ENCODE measurements around the gene MIPOL1. TPM values are rescaled to one million over a fixed set of nuclear protein-coding genes. Genes with fewer than 3 reads are reported as not detected.
"Not testable (repeated sequence)": the region's sequence is repeated elsewhere in the genome, so short reads cannot be mapped to it uniquely, and the experiment has no call there.

Gene MIPOL1
- total RNA-seq, 2 donors from 2014 or later, result 0.67 to 1.5 TPM

DNA sequence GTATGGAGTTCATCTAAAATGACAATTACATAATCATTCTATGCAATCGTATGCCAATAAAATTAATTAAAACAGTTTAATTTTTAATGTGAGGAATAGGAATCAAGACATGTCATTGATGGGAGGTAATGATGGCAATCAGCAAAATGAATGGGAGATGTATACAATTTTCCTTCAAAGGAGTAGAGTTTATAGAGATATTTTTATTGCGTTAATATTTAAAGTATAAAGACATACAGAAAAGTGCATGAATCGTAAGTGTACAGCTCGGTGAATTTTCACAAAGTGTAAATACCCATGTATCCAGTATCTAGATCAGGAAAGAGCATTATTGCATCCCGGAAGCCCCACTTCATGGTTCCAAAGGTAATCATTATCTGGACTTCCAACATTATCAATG lies 1.2 kb downstream of the MIPOL1 start:
- Mint-ChIP-seq H3K4me3 (peak overlapping the region; percentile 75), H3K9me3 (no peaks in the 10 kb centered on the region), H3K36me3 (ENCODE audit: low read depth) (no peaks in the 10 kb centered on the region), H3K4me1 (no peaks in the 10 kb centered on the region), H3K27ac (no peak overlapping the region), H3K27me3 (peaks cover 17% of the 10 kb centered on the region)
- no peak for ATAC-seq (replicated peaks)

DNA sequence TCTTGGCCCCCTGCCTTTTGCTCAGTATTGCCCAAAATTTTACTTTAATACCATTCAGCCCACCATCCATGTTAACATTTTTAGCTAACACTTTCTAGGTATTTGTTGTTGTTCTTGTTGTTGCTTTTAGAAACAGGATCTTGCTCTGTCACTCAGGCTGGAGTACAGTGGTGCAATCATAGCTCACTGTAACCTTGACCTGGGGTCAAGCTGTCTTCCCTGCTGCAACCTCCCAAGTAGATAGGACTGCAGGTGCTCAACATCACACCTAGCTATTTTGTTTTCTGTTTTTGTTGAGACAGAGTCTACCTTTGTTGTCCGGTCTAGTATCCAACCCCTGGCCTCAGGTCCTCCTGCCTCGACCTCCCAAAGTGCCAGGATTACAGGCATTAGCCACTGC lies 4.0 kb downstream of the MIPOL1 start:
- Mint-ChIP-seq H3K27me3 (peaks cover 10% of the 10 kb centered on the region), H3K4me1 (no peaks in the 10 kb centered on the region), H3K27ac (no peak overlapping the region), H3K4me3 (no peak overlapping the region), H3K36me3 (ENCODE audit: low read depth) (no peaks in the 10 kb centered on the region), H3K9me3 (no peaks in the 10 kb centered on the region)
- no peak for ATAC-seq (replicated peaks)

DNA sequence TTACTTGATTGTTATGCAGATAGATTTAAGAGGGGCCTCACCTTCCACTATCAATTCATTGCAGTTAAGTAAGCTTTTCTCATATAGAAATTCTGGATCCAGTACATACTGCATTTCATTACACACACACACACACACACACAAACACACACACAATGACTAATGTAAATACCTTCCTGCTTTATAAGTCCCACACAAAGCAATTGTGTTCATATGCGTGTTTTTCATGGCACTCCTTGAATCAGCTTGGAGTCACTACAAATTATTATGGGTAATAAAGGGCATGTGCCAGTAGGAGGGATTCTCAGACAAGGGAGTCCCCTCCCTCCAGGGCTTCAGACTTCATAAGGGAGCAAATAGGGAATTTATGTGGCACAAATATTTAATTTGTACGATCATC lies 4.5 kb downstream of the MIPOL1 start:
- Mint-ChIP-seq H3K27ac (no peak overlapping the region), H3K4me3 (no peak overlapping the region), H3K9me3 (no peaks in the 10 kb centered on the region), H3K4me1 (no peaks in the 10 kb centered on the region), H3K27me3 (peaks cover 9% of the 10 kb centered on the region), H3K36me3 (ENCODE audit: low read depth) (no peaks in the 10 kb centered on the region)
- ATAC-seq (replicated peaks), result no peak

DNA sequence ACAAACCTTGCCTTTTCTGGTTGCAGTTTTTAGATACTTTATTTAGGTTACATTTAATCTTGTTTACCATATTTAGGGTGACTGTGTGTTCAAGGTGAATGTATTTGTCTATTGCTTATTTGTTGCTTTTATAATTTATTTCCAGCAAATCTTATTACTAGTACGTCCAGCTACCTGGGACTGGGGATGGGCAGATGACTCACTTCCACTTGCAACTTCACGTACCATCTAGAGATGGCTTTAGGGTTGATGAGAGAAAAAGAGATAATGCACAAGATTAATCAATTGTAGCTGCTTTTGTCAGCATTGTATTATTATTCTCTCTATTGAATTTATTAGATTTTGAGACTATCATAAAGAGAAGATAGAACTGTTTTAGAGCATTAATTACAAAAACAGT lies 5.1 kb downstream of the MIPOL1 start:
- no peak overlapping the region for H3K27ac Mint-ChIP-seq

DNA sequence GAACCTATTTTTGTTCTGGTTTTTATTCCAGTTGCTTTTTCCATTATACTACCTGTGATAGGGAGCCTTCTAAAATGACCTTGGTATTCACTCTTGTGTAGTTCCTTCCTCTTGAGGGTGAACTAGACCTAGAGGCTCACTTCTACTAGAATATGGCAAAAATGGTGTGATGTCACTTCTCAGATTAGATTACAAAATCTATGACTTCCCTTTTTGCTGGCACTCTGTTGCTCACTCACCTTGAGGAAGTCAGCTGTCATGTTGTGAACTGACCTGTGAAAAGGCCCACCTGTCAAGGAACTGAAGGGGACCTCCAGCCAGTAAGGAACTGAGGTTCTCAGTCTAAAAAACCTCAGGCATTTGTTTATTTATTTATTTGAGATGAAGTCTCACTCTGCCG lies 5.7 kb downstream of the MIPOL1 start:
- no peak overlapping the region for H3K4me3 Mint-ChIP-seq
- H3K27ac Mint-ChIP-seq, result no peak overlapping the region
- ATAC-seq (replicated peaks), result no peak
- no peaks in the 10 kb centered on the region for H3K36me3 Mint-ChIP-seq (ENCODE audit: low read depth)
- H3K27me3 Mint-ChIP-seq, result peaks cover 1% of the 10 kb centered on the region
- H3K4me1 Mint-ChIP-seq, result no peaks in the 10 kb centered on the region
- no peaks in the 10 kb centered on the region for H3K9me3 Mint-ChIP-seq

More for the DNA sequence above, 5.1 kb downstream of the MIPOL1 start:
- peaks cover 6% of the 10 kb centered on the region for H3K27me3 Mint-ChIP-seq
- H3K9me3 Mint-ChIP-seq, result no peaks in the 10 kb centered on the region
- no peaks in the 10 kb centered on the region for H3K4me1 Mint-ChIP-seq
- no peaks in the 10 kb centered on the region for H3K36me3 Mint-ChIP-seq (ENCODE audit: low read depth)
- ATAC-seq (replicated peaks), result no peak
- H3K4me3 Mint-ChIP-seq, result no peak overlapping the region

DNA sequence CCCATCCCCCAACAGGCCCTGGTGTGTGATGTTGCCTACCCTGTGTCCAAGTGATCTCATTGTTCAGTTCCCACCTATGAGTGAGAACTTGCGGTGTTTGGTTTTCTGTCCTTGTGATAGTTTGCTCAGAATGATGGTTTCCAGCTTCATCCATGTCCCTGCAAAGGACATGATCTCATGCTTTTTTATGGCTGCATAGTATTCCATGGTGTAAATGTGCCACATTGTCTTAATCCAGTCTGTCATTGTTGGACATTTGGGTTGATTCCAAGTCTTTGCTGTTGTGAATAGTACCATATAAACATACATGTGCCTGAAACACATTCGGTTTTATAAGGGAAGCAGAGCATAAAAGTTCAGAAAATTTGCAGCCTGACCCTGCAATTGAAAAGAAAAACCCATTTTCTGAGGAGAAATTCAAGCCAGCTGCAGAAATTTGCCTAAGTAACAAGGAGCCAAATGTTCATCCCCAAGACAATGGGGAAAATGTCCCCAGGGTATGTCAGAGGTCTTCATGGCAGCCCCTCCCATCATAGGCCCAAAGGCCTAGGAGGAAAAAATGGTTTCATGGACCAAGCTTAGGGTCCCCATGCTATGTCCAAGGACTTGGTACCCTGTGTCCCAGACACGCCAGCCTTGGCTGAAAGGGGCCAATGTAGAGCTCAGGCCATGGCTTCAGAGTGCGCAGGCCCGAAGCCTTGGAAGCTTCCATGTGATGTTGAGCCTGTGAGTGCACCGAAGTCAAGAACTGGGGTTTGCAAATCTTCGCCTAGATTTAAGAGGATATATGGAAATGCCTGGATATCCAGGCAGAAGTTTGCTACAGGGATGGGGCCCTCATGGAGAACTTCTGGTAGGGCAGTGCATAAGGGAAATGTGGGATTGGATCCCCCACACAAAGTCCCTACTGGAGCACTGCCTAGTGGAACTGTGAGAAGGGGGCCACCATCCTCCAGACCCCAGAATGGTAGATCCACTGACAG lies 8.2 kb downstream of the MIPOL1 start:
- H3K9me3 Mint-ChIP-seq; H3K27me3 Mint-ChIP-seq; H3K4me3 Mint-ChIP-seq; H3K27ac Mint-ChIP-seq; ATAC-seq (replicated peaks); H3K4me1 Mint-ChIP-seq; H3K36me3 Mint-ChIP-seq (ENCODE audit: low read depth): not testable (repeated sequence)

DNA sequence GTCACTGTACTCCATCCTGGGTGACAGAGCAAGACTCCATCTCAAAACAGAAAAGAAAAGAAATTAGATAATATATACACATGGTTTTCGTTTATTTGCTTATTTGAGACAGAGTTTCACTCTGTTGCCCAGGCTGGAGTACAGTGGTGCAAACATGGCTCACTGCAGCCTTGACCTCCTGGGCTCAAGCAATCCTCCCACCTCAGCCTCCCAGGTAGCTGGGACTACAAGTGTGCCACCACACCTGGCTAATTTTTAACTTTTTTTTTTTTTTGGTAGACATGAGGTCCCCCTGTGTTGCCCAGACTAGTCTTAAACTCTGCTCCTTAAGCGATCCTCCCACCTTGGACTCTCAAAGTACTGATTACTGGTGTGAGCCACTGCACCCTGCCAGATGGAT lies 11.9 kb downstream of the MIPOL1 start:
- not testable (repeated sequence) for H3K27me3 Mint-ChIP-seq; H3K4me1 Mint-ChIP-seq; ATAC-seq (replicated peaks); H3K4me3 Mint-ChIP-seq; H3K9me3 Mint-ChIP-seq; H3K36me3 Mint-ChIP-seq (ENCODE audit: low read depth); H3K27ac Mint-ChIP-seq

DNA sequence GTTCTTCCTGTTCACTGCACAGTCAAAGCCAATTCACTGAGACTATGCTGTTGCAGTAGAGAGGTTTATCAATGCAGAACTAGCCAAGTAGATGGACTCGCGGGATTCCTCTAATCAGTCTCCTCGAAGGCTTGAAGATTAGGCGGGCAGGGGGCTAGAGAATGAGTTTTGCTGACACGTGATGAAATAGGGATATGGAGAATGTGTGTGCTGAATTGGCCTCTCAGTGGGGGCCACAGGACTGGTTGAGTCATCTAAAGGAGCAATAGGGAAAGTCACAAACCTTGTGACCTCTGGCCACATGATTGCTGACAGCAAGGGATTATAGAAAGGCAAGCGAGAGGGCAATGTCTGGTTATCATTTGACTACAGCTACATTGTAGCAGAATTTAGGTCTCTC lies 12.7 kb downstream of the MIPOL1 start:
- H3K4me3 Mint-ChIP-seq, result no peak overlapping the region
- peaks cover 9% of the 10 kb centered on the region for H3K9me3 Mint-ChIP-seq
- H3K4me1 Mint-ChIP-seq, result no peaks in the 10 kb centered on the region
- no peaks in the 10 kb centered on the region for H3K36me3 Mint-ChIP-seq (ENCODE audit: low read depth)
- H3K27me3 Mint-ChIP-seq, result peaks cover 7% of the 10 kb centered on the region
- no peak for ATAC-seq (replicated peaks)
- H3K27ac Mint-ChIP-seq, result no peak overlapping the region

DNA sequence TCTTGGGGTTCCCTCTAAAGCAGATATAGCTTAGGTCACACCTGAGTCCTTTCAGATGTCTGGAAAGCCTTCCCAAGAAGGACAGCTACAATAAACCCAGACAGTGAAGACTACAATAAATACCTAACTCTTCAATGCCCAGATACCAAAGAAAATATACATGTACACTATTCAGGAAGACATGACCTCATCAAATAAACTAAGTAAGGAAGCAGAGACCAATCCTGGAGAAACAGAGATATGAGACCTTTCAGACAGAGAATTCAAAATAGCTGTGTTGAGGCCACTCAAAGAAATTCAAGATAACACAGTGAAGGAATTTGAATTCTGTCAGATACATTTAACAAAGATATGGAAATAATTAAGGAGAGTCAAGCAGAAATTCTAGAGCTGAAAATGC lies 15.3 kb downstream of the MIPOL1 start:
- Mint-ChIP-seq H3K4me3 (no peak overlapping the region), H3K27me3 (peaks cover 7% of the 10 kb centered on the region), H3K36me3 (ENCODE audit: low read depth) (no peaks in the 10 kb centered on the region), H3K27ac (no peak overlapping the region), H3K9me3 (peaks cover 9% of the 10 kb centered on the region), H3K4me1 (no peaks in the 10 kb centered on the region)
- ATAC-seq (replicated peaks), result no peak

DNA sequence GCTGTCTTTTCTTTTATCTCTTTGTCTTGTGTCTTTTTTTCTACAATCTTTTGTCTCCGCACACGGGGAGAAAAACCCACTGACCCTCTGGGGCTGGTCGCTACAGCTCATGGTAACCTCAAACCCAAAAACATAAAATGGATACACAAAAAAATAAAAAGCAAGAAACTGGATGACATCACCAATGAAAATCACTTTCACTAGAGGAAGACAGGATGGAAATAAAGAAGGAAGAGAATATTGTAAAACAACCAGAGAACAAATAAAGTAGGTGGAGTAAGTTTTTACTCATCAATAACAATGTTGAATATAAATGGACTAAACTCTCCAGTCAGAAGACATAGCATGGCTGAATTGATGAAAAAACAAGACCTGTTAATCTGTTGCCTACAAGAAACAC lies 17.6 kb downstream of the MIPOL1 start:
- peaks cover 2% of the 10 kb centered on the region for H3K27me3 Mint-ChIP-seq
- H3K27ac Mint-ChIP-seq, result no peak overlapping the region
- no peaks in the 10 kb centered on the region for H3K4me1 Mint-ChIP-seq
- no peak overlapping the region for H3K4me3 Mint-ChIP-seq
- ATAC-seq (replicated peaks), result no peak
- H3K36me3 Mint-ChIP-seq (ENCODE audit: low read depth), result no peaks in the 10 kb centered on the region
- peaks cover 7% of the 10 kb centered on the region for H3K9me3 Mint-ChIP-seq

DNA sequence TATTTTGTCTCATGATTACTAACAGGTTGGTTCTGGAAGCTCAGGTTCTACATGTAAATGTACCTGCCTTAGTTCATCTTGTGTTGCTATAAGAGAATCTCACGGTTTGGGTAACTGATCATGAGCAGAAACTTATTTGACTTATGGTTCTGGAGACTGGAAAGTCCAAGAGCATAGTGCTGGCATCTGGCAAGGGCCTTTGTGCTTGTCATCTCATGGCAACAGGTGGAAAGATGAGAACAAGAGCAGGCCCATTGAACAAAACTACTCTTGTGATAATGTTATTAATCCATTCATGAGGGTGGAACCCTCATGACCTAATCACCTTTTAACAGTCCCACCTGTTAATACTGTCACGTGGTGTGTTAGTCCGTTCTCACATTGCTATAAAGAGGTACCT lies 23.3 kb downstream of the MIPOL1 start:
- no peak overlapping the region for H3K4me3 Mint-ChIP-seq
- no peak for ATAC-seq (replicated peaks)
- H3K9me3 Mint-ChIP-seq, result peaks cover 6% of the 10 kb centered on the region
- no peaks in the 10 kb centered on the region for H3K27me3 Mint-ChIP-seq
- H3K27ac Mint-ChIP-seq, result no peak overlapping the region
- H3K4me1 Mint-ChIP-seq, result no peaks in the 10 kb centered on the region
- H3K36me3 Mint-ChIP-seq (ENCODE audit: low read depth), result no peaks in the 10 kb centered on the region

DNA sequence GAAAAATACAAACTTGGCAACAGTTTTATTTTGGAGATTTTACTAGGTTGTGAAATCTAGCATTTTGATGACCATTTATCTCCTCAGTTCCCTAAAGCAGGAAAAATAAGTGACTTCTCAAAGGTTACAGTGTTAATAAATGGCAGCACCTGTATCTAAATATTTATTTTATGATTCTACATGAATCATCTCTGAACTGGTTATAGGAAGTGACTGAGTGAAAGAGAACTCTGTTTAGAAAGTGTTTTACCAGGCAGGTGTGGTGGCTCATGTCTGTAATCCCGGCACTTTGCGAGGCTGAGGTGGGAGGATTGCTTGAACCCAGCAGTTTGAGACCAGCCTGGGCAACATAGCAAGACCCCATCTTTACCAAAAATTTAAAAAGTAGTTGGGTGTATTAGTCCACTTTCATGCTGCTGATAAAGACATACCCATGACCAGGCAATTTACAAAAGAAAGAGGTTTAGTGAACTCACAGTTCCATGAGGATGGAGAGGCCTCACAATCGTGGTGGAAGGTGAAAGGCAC lies 26.3 kb downstream of the MIPOL1 start:
- H3K4me3 Mint-ChIP-seq, result no peak overlapping the region
- H3K27me3 Mint-ChIP-seq, result no peaks in the 10 kb centered on the region
- H3K27ac Mint-ChIP-seq, result no peak overlapping the region
- peaks cover 9% of the 10 kb centered on the region for H3K9me3 Mint-ChIP-seq
- no peaks in the 10 kb centered on the region for H3K4me1 Mint-ChIP-seq
- no peaks in the 10 kb centered on the region for H3K36me3 Mint-ChIP-seq (ENCODE audit: low read depth)
- ATAC-seq (replicated peaks), result no peak

DNA sequence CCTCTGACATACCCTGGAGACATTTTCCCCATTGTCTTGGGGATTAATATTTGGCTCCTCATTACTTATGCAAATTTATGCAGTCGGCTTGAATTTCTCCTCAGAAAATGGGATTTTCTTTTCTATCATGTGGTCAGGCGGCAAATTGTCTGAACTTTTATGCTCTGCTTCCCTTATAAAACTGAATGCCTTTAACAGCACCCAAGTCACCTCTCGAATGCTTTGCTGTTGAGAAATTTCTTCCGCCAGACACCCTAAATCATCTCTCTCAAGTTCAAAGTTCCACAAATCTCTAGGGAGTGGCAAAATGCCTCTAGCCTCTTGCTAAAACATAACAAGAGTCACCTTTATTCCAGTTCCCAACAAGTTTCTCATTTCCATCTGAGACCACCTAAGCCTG lies 27.9 kb downstream of the MIPOL1 start:
- not testable (repeated sequence) for H3K36me3 Mint-ChIP-seq (ENCODE audit: low read depth); H3K27me3 Mint-ChIP-seq; H3K27ac Mint-ChIP-seq; H3K4me1 Mint-ChIP-seq; H3K4me3 Mint-ChIP-seq; ATAC-seq (replicated peaks); H3K9me3 Mint-ChIP-seq

DNA sequence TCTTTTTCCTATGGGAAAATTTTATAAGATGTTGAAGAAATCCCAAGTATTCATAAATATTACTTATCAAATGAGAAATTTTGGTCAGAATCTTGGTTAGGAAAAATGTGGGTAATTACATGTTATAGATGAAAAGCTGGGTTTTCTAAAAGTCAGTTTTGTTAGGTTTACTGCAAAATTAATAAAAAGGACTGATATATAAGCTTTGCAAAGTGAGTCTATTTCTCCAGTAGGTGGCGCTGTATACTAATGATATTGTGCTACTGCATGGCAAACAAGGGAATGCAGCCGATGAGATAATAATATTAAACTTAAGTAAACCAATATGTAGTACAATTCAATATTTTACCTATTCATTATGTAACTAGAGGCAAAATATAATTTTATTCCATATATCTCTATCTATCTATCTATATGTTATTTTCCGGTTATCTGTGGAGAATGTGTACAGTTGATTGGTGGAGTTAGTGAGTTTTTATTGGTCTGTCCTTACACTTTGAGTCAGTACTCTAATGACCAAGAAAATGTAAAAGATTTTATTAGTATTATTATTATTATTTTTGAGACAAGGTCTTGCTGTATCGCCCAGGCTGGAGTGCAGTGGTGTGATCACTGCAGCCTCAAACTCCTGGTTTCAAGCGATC lies 32.9 kb downstream of the MIPOL1 start:
- ATAC-seq (replicated peaks), result peak; percentile 43

DNA sequence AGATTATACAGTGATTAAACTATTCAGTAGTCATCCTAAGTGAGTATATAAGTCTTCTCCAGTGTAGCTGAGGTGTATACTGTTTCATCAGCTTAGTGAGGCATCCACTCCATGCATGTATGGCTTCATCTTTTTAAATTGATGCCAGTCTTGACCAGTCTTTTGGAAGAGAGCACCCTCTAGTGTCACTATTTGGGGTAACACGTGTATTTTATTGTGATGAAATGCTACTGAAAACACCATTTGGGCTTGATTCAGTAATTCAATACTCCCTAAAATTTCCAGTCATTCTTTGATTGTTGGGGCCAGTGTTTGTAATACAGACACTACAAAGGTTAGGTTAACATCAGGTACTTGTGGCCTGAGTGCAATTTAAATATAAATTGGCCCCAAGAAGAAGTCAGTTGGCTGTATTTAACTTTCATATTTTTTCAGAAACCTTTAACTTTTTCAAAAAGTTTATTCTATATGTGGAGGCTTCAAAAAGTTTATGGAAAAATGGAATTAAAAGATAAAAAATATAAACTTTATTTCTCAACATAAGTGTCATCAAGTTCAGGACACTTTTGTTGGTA lies 35.3 kb downstream of the MIPOL1 start:
- H3K4me3 Mint-ChIP-seq, result no peak overlapping the region
- ATAC-seq (replicated peaks), result no peak
- H3K36me3 Mint-ChIP-seq (ENCODE audit: low read depth), result no peaks in the 10 kb centered on the region
- H3K27ac Mint-ChIP-seq, result no peak overlapping the region
- H3K27me3 Mint-ChIP-seq, result no peaks in the 10 kb centered on the region
- no peaks in the 10 kb centered on the region for H3K9me3 Mint-ChIP-seq
- H3K4me1 Mint-ChIP-seq, result no peaks in the 10 kb centered on the region

More for the DNA sequence above, 32.9 kb downstream of the MIPOL1 start:
- H3K4me3 Mint-ChIP-seq, result no peak overlapping the region
- H3K27me3 Mint-ChIP-seq, result no peaks in the 10 kb centered on the region
- no peaks in the 10 kb centered on the region for H3K4me1 Mint-ChIP-seq
- H3K27ac Mint-ChIP-seq, result no peak overlapping the region
- H3K36me3 Mint-ChIP-seq (ENCODE audit: low read depth), result no peaks in the 10 kb centered on the region
- peaks cover 4% of the 10 kb centered on the region for H3K9me3 Mint-ChIP-seq
